Endodermal cell (in vitro differentiated cells): ENCODE measurements around the gene HHAT. TPM values are rescaled to one million over a fixed set of nuclear protein-coding genes. Genes with fewer than 3 reads are reported as not detected.

Experiments used
- DNase-seq: peaks from one replicate; pipeline ENCODE4 v3.0.0-alpha.2; 2017
- H3K27ac ChIP-seq: 2 replicates; pipeline ENCODE4 v1.5.1; 2013; ENCODE audit warnings: mild to moderate bottlenecking, low read depth, low read length, moderate library complexity
- H3K27me3 ChIP-seq: 2 replicates; pipeline ENCODE4 v1.6.1; 2013; ENCODE audit warnings: mild to moderate bottlenecking, low read length, moderate library complexity; ENCODE audit not compliant: insufficient read depth, control insufficient read depth, poor library complexity, severe bottlenecking
- H3K36me3 ChIP-seq: 2 replicates; pipeline ENCODE4 v1.7.0; 2013; ENCODE audit warnings: mild to moderate bottlenecking, low read length, moderate library complexity; ENCODE audit not compliant: control insufficient read depth, insufficient read depth
- H3K4me1 ChIP-seq: one replicate; pipeline ENCODE4 v1.7.0; 2013; ENCODE audit warnings: low read length; ENCODE audit not compliant: control insufficient read depth, insufficient read depth
- H3K4me3 ChIP-seq: 2 replicates; pipeline ENCODE4 v1.5.1; 2013; ENCODE audit warnings: mild to moderate bottlenecking, low read length, moderate library complexity
- H3K9ac ChIP-seq: 2 replicates; pipeline ENCODE4 v1.6.1; 2013; ENCODE audit warnings: mild to moderate bottlenecking, low read length, moderate library complexity; ENCODE audit not compliant: poor library complexity, severe bottlenecking; ENCODE audit errors: extremely low read depth
- H3K9me3 ChIP-seq: 2 replicates; pipeline ENCODE4 v1.6.1; 2013; ENCODE audit warnings: mild to moderate bottlenecking, low read length, moderate library complexity; ENCODE audit not compliant: control insufficient read depth
- H3K27ac Mint-ChIP-seq: 2 replicates; pipeline ENCODE4 v1.8.0; 2020; ENCODE audit warnings: mixed read lengths
- H3K27me3 Mint-ChIP-seq: 2 replicates; pipeline ENCODE4 v1.8.0; 2021; ENCODE audit warnings: mild to moderate bottlenecking, mixed read lengths; ENCODE audit not compliant: insufficient read depth
- H3K36me3 Mint-ChIP-seq: 2 replicates; pipeline ENCODE4 v1.8.0; 2020; ENCODE audit warnings: low read depth, mixed read lengths
- H3K4me1 Mint-ChIP-seq: 2 replicates; pipeline ENCODE4 v1.8.0; 2020; ENCODE audit warnings: mixed read lengths
- H3K4me3 Mint-ChIP-seq: 2 replicates; pipeline ENCODE4 v1.8.0; 2020; ENCODE audit warnings: mild to moderate bottlenecking, moderate library complexity, mixed read lengths
- H3K9me3 Mint-ChIP-seq: 2 replicates; pipeline ENCODE4 v1.8.0; 2020; ENCODE audit warnings: mild to moderate bottlenecking, mixed read lengths
- WGBS, 2 experiments: methylation state at CpG; one replicate each; pipeline versions ENCODE4 v1.1.5 to v1.1.7; 2013; ENCODE audit warnings: missing lambda C conversion rate in 2 of 2, mixed read lengths in 1 of 2; ENCODE audit not compliant: insufficient coverage in 1 of 2, insufficient read length in 1 of 2; 5-methylcytosine and 5-hydroxymethylcytosine counted together
- total RNA-seq, 2 donors: library from RNA; stranded (reverse); fragmentation: NEBNext Ultra II Directional in 1 of 2; extraction: Animal tissue kit (Norgen Biotek cat#: 25700) in 1 of 2; gene quantifications; 2 replicates in 1 of 2; 3 replicates in 1 of 2; pipeline ENCODE4 v1.2.1, GENCODE V29; 2021
- TF ChIP-seq, protein P1 (sequence below): fragments of 200-600 bp; sonication (generic); conservative IDR thresholded peaks from 2 replicates; pipeline ENCODE4 v1.5.0; 2021; ENCODE audit warnings: antibody characterized with exemption, mild to moderate bottlenecking

The HHAT gene
- total RNA-seq, 2 donors from 2014 or later = 6.9 to 9.8 TPM

DNA sequence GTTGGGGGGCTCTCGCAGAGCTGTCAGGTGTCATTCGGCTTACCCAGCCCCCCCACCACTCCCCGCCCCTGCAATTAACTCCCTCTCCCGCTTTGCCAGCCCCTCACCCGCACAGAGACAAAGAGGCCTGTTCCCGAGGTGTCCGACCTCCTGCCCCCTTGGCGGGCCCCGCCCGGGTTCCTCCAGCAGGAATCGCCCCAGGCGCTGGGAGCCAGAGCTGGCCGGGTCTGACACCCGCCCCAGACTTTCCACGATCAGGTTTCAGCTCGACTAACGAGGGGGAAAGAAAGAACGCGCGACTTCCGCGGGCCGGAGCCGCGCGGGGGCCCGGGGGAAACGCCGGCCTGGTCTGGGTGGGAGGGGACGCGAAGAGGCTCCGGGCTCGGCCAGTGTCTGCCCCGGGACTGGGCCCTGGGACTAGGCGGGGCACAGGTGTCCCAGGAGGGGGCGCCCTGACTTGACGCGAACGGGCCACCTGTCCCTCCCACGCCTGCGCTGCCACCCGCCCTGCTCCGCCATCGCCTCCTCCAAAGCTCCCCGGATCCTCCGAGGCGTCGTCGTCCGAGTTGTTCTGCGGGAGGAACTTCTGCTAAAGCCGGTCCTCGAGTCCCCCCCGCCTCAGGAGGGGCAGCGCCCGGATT is 36.4 kb upstream of the HHAT start:
- H3K9ac ChIP-seq = peak overlapping the region; percentile 53

DNA sequence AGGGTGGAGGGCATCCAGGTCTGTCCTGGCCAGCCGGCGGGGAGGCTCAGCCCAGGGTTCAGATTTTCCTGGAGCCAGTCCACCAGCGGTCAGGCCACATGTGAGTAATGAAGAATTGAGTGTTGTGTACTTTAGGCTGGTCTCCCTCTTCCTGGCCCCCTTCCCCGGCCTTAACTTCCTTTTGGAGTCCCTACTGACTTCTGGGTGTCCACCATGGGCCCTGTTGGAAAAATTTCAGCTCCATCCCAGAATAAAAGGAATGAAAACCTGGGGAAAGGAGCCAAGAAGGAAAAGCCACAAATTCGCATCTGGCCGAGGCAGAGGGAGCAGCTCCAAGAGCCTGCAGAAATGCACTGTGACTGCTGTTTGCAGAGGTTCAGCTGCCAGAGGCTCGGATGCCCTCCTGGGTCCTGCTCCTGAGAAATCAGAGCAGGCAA is 35.5 kb upstream of the HHAT start:
- no peak overlapping the region for H3K9ac ChIP-seq
- H3K4me1 ChIP-seq = peaks cover 15% of the 10 kb centered on the region
- Mint-ChIP-seq H3K36me3 (no peaks in the 10 kb centered on the region), H3K27ac (no peak overlapping the region), H3K9me3 (no peaks in the 10 kb centered on the region), H3K4me1 (peaks cover 33% of the 10 kb centered on the region), H3K27me3 (peaks cover 13% of the 10 kb centered on the region), H3K4me3 (peak overlapping the region; percentile 59)
- no peaks in the 10 kb centered on the region for H3K9me3 ChIP-seq
- no peak for DNase-seq
- H3K27me3 ChIP-seq = peaks cover 9% of the 10 kb centered on the region
- 72 to 83% methylated on average over 2 to 7 of the region's 7 CpGs for WGBS, 2 experiments
- no peaks in the 10 kb centered on the region for H3K36me3 ChIP-seq
- TF ChIP-seq, protein P1, sequence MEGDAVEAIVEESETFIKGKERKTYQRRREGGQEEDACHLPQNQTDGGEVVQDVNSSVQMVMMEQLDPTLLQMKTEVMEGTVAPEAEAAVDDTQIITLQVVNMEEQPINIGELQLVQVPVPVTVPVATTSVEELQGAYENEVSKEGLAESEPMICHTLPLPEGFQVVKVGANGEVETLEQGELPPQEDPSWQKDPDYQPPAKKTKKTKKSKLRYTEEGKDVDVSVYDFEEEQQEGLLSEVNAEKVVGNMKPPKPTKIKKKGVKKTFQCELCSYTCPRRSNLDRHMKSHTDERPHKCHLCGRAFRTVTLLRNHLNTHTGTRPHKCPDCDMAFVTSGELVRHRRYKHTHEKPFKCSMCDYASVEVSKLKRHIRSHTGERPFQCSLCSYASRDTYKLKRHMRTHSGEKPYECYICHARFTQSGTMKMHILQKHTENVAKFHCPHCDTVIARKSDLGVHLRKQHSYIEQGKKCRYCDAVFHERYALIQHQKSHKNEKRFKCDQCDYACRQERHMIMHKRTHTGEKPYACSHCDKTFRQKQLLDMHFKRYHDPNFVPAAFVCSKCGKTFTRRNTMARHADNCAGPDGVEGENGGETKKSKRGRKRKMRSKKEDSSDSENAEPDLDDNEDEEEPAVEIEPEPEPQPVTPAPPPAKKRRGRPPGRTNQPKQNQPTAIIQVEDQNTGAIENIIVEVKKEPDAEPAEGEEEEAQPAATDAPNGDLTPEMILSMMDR = no peak
- H3K4me3 ChIP-seq = peak overlapping the region; percentile 69
- no peak overlapping the region for H3K27ac ChIP-seq

More for the DNA sequence above, 36.4 kb upstream of the HHAT start:
- no peaks in the 10 kb centered on the region for H3K36me3 Mint-ChIP-seq
- Histone ChIP-seq H3K4me1 (peaks cover 15% of the 10 kb centered on the region), H3K4me3 (peak overlapping the region; percentile 69), H3K9me3 (no peaks in the 10 kb centered on the region), H3K36me3 (no peaks in the 10 kb centered on the region), H3K27ac (peak overlapping the region; percentile 70), H3K27me3 (peaks cover 9% of the 10 kb centered on the region)
- TF ChIP-seq, protein P1 = peak; percentile 76
- peaks cover 18% of the 10 kb centered on the region for H3K27me3 Mint-ChIP-seq
- peaks cover 33% of the 10 kb centered on the region for H3K4me1 Mint-ChIP-seq
- H3K9me3 Mint-ChIP-seq = no peaks in the 10 kb centered on the region
- H3K4me3 Mint-ChIP-seq = peak overlapping the region; percentile 59
- H3K27ac Mint-ChIP-seq = no peak overlapping the region
- WGBS, 2 experiments = 3 to 6% methylated on average over 17 to 56 of the region's 56 CpGs
- peak; percentile 95 for DNase-seq

DNA sequence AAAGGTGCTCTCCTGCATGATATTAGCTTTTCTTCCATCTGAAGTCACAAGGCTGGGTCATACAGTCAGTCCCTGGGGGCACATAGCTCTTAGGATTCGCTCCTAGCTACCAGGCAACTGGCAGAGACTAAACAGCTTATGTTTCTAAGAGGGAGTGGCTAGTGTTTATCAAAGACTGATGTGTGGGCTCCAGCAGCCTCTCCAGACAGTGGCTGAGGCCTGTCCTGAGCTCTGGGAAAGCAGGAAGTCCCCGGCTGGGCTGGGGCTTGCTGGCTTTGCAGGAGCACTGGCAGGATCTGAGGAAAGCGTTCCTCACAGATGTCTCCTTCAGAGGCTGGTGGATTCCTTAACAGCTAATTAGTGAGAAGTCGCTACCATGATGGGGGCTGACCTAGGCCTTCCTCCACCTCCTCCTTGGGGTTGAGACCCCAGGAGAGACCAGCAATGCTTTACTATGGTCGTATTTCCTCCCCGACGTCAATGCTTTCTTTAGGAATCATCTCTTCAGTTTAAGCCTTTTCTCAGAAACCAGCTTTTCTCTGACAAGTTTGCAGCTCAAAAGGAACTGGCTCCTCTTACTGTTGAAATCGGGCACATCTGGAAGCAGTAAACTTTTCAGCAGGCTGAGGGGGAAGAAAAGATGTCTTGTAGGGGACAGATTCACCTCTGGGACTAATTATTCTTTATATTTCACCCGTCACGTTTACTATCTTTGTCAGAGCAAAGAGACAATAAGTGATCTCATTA is 33.5 kb upstream of the HHAT start:
- H3K36me3 Mint-ChIP-seq = no peaks in the 10 kb centered on the region
- no peak overlapping the region for H3K4me3 Mint-ChIP-seq
- no peaks in the 10 kb centered on the region for H3K9me3 Mint-ChIP-seq
- H3K27ac Mint-ChIP-seq = peak overlapping the region; percentile 59
- 53 to 64% methylated on average over 9 to 10 of the region's 10 CpGs for WGBS, 2 experiments
- Histone ChIP-seq H3K27me3 (peaks cover 9% of the 10 kb centered on the region), H3K27ac (peak overlapping the region; percentile 73), H3K36me3 (no peaks in the 10 kb centered on the region), H3K9ac (no peak overlapping the region), H3K4me1 (peaks cover 15% of the 10 kb centered on the region), H3K4me3 (peak overlapping the region; percentile 17), H3K9me3 (no peaks in the 10 kb centered on the region)
- TF ChIP-seq, protein P1 = no peak
- H3K4me1 Mint-ChIP-seq = peaks cover 37% of the 10 kb centered on the region
- H3K27me3 Mint-ChIP-seq = peaks cover 13% of the 10 kb centered on the region
- DNase-seq = peak; percentile 90
